ENCODE data around the gene HSF2BP.

- TF ChIP-seq, protein P1, sequence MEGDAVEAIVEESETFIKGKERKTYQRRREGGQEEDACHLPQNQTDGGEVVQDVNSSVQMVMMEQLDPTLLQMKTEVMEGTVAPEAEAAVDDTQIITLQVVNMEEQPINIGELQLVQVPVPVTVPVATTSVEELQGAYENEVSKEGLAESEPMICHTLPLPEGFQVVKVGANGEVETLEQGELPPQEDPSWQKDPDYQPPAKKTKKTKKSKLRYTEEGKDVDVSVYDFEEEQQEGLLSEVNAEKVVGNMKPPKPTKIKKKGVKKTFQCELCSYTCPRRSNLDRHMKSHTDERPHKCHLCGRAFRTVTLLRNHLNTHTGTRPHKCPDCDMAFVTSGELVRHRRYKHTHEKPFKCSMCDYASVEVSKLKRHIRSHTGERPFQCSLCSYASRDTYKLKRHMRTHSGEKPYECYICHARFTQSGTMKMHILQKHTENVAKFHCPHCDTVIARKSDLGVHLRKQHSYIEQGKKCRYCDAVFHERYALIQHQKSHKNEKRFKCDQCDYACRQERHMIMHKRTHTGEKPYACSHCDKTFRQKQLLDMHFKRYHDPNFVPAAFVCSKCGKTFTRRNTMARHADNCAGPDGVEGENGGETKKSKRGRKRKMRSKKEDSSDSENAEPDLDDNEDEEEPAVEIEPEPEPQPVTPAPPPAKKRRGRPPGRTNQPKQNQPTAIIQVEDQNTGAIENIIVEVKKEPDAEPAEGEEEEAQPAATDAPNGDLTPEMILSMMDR (IDR thresholded peaks at IDR 0.05) = peak; percentile 59
- no peak for TF ChIP-seq EZH2 (IDR thresholded peaks at IDR 0.05; ENCODE audit: borderline replicate concordance, insufficient read depth, low read depth, low read length, poor library complexity, severe bottlenecking)
Observed at GRCh38 chr21:43611598-43612369, 47.5 kb downstream of the HSF2BP start.
